Activated T-cell treated with anti-CD3 and anti-CD28 coated beads, Interleukin-2, amount 50 U/mL, for 72 hours (primary cell): Measurements from ENCODE around the gene JAKMIP3. TPM values are rescaled to one million over a fixed set of nuclear protein-coding genes. Genes with fewer than 3 reads are reported as not detected.
A peak's percentile ranks its signal among the peaks of the same experiment; 100 is the strongest.

Experiments
- ATAC-seq, 2 donors: fragments of 150-1000 bp; cut with Tn5 transposase; replicated peaks in 1 of 2; 2 replicates each; pipeline ENCODE4 v1.10.0; 2021; ENCODE audit warnings: moderate library complexity in 2 of 2, mild to moderate bottlenecking in 1 of 2
- DNase-seq, 2 donors: peaks; one replicate each; pipeline ENCODE4 v3.0.0; 2021 to 2022; ENCODE audit warnings: mixed read lengths in 1 of 2
- H3K27ac Mint-ChIP-seq: one replicate; pipeline ENCODE4 v1.8.0; 2022; ENCODE audit warnings: mild to moderate bottlenecking, moderate library complexity, mixed read lengths
- H3K27me3 Mint-ChIP-seq: one replicate; pipeline ENCODE4 v1.8.0; 2022; ENCODE audit warnings: low read depth, mixed read lengths
- H3K36me3 Mint-ChIP-seq, 2 donors: one replicate each; pipeline ENCODE4 v1.8.0; 2022; ENCODE audit warnings: mixed read lengths in 2 of 2, mild to moderate bottlenecking in 1 of 2; ENCODE audit not compliant: insufficient read depth in 2 of 2
- H3K4me1 Mint-ChIP-seq: one replicate; pipeline ENCODE4 v1.8.0; 2022; ENCODE audit warnings: low read depth, mixed read lengths
- H3K4me3 Mint-ChIP-seq, 2 donors: one replicate each; pipeline ENCODE4 v1.8.0; 2022; ENCODE audit warnings: mild to moderate bottlenecking in 2 of 2, mixed read lengths in 2 of 2, moderate library complexity in 2 of 2
- H3K9me3 Mint-ChIP-seq, 2 donors: one replicate each; pipeline ENCODE4 v1.8.0; 2022; ENCODE audit warnings: mixed read lengths in 2 of 2
- total RNA-seq, 2 donors: library from RNA; stranded (reverse); gene quantifications; one replicate each; pipeline ENCODE4 v1.2.3, GENCODE V29; 2022

The JAKMIP3 gene
- total RNA-seq: 1 to 10 TPM; 2.7 to 6.6 TPM

GRCh38 chr10:132065491-132066105, at the start of gene JAKMIP3:
TSS of gene JAKMIP3 (plus strand) at chr10:132065946. CDS start at chr10:132104809, 38,863 bp downstream.
- peak within 1 kb of the TSS; percentile 64 to 70 for H3K4me3 Mint-ChIP-seq
- H3K4me1 Mint-ChIP-seq: peaks cover 11% of the 10 kb centered on the region
- H3K36me3 Mint-ChIP-seq: no peaks in the 10 kb centered on the region
- H3K9me3 Mint-ChIP-seq: no peaks in the 10 kb centered on the region
- peaks cover 24% of the 10 kb centered on the region for H3K27me3 Mint-ChIP-seq
- no peak within 1 kb of the TSS for H3K27ac Mint-ChIP-seq
- no peak for ATAC-seq
- no peak for DNase-seq

- Mint-ChIP-seq H3K4me1 (no peaks in the 10 kb centered on the region), H3K9me3 (no peaks in the 10 kb centered on the region), H3K36me3 (no peaks in the 10 kb centered on the region), H3K27me3 (no peaks in the 10 kb centered on the region), H3K27ac (no peak overlapping the region), H3K4me3 (no peak overlapping the region)
- no peak for ATAC-seq
- DNase-seq: no peak
Measured at GRCh38 chr10:132016514-132016913, 49.2 kb upstream of the JAKMIP3 start.

- H3K4me3 Mint-ChIP-seq: no peak overlapping the region
- no peaks in the 10 kb centered on the region for H3K9me3 Mint-ChIP-seq
- peaks cover 8% of the 10 kb centered on the region for H3K27me3 Mint-ChIP-seq
- ATAC-seq: no peak
- no peak overlapping the region for H3K27ac Mint-ChIP-seq
- H3K4me1 Mint-ChIP-seq: peaks cover 6% of the 10 kb centered on the region
- DNase-seq: no peak
- no peaks in the 10 kb centered on the region for H3K36me3 Mint-ChIP-seq
Measured at GRCh38 chr10:132018446-132018845, 47.3 kb upstream of the JAKMIP3 start.

GRCh38 chr10:132019366-132019765, 46.4 kb upstream of the JAKMIP3 start:
- Mint-ChIP-seq H3K36me3 (no peaks in the 10 kb centered on the region), H3K9me3 (no peaks in the 10 kb centered on the region), H3K27ac (no peak overlapping the region), H3K4me1 (peaks cover 8% of the 10 kb centered on the region), H3K4me3 (no peak overlapping the region), H3K27me3 (peaks cover 13% of the 10 kb centered on the region)
- no peak for DNase-seq
- no peak for ATAC-seq

GRCh38 chr10:132020456-132020855, 45.3 kb upstream of the JAKMIP3 start:
- Mint-ChIP-seq H3K9me3 (no peaks in the 10 kb centered on the region), H3K27ac (no peak overlapping the region), H3K36me3 (no peaks in the 10 kb centered on the region), H3K4me1 (peaks cover 8% of the 10 kb centered on the region), H3K4me3 (no peak overlapping the region), H3K27me3 (peaks cover 20% of the 10 kb centered on the region)
- DNase-seq: no peak
- no peak for ATAC-seq

- H3K4me3 Mint-ChIP-seq: no peak overlapping the region
- peaks cover 20% of the 10 kb centered on the region for H3K27me3 Mint-ChIP-seq
- no peak for DNase-seq
- no peak for ATAC-seq
- H3K9me3 Mint-ChIP-seq: no peaks in the 10 kb centered on the region
- H3K27ac Mint-ChIP-seq: no peak overlapping the region
- peaks cover 8% of the 10 kb centered on the region for H3K4me1 Mint-ChIP-seq
- no peaks in the 10 kb centered on the region for H3K36me3 Mint-ChIP-seq
Measured at GRCh38 chr10:132021046-132021445, 44.7 kb upstream of the JAKMIP3 start.

- ATAC-seq (no peak), DNase-seq (no peak)
- Mint-ChIP-seq H3K4me3 (no peak overlapping the region), H3K27me3 (peaks cover 20% of the 10 kb centered on the region), H3K27ac (no peak overlapping the region), H3K36me3 (no peaks in the 10 kb centered on the region), H3K4me1 (peaks cover 8% of the 10 kb centered on the region), H3K9me3 (no peaks in the 10 kb centered on the region)
Measured at GRCh38 chr10:132021504-132022143, 44.1 kb upstream of the JAKMIP3 start.

- H3K27me3 Mint-ChIP-seq: peaks cover 26% of the 10 kb centered on the region
- ATAC-seq (no peak), DNase-seq (no peak)
- no peak overlapping the region for H3K4me3 Mint-ChIP-seq
- H3K4me1 Mint-ChIP-seq: peaks cover 8% of the 10 kb centered on the region
- H3K9me3 Mint-ChIP-seq: no peaks in the 10 kb centered on the region
- no peaks in the 10 kb centered on the region for H3K36me3 Mint-ChIP-seq
- H3K27ac Mint-ChIP-seq: no peak overlapping the region
Measured at GRCh38 chr10:132022241-132022640, 43.5 kb upstream of the JAKMIP3 start.

- Mint-ChIP-seq H3K9me3 (no peaks in the 10 kb centered on the region), H3K4me3 (peak overlapping the region; percentile 36 to 42), H3K27ac (no peak overlapping the region), H3K4me1 (peaks cover 8% of the 10 kb centered on the region), H3K27me3 (peaks cover 35% of the 10 kb centered on the region), H3K36me3 (no peaks in the 10 kb centered on the region)
- DNase-seq: peak; percentile 79 to 84
- peak; percentile 76 for ATAC-seq
Measured at GRCh38 chr10:132023092-132023811, 42.5 kb upstream of the JAKMIP3 start.

GRCh38 chr10:132027423-132027983, 38.2 kb upstream of the JAKMIP3 start:
- ATAC-seq (no peak), DNase-seq (no peak)
- no peaks in the 10 kb centered on the region for H3K36me3 Mint-ChIP-seq
- no peaks in the 10 kb centered on the region for H3K9me3 Mint-ChIP-seq
- H3K27me3 Mint-ChIP-seq: peaks cover 57% of the 10 kb centered on the region
- H3K4me1 Mint-ChIP-seq: peaks cover 8% of the 10 kb centered on the region
- H3K4me3 Mint-ChIP-seq: no peak overlapping the region
- no peak overlapping the region for H3K27ac Mint-ChIP-seq

GRCh38 chr10:132028706-132029105, 37.0 kb upstream of the JAKMIP3 start:
- ATAC-seq: no peak
- Mint-ChIP-seq H3K4me3 (no peak overlapping the region), H3K36me3 (no peaks in the 10 kb centered on the region), H3K27me3 (peaks cover 60% of the 10 kb centered on the region), H3K9me3 (no peaks in the 10 kb centered on the region), H3K27ac (no peak overlapping the region), H3K4me1 (no peaks in the 10 kb centered on the region)
- DNase-seq: no peak

GRCh38 chr10:132030898-132031463, 34.8 kb upstream of the JAKMIP3 start:
- ATAC-seq (no peak), DNase-seq (no peak)
- no peaks in the 10 kb centered on the region for H3K36me3 Mint-ChIP-seq
- H3K9me3 Mint-ChIP-seq: no peaks in the 10 kb centered on the region
- H3K27me3 Mint-ChIP-seq: peaks cover 65% of the 10 kb centered on the region
- H3K27ac Mint-ChIP-seq: no peak overlapping the region
- H3K4me3 Mint-ChIP-seq: no peak overlapping the region
- no peaks in the 10 kb centered on the region for H3K4me1 Mint-ChIP-seq

GRCh38 chr10:132033632-132034031, 32.1 kb upstream of the JAKMIP3 start:
- DNase-seq (no peak), ATAC-seq (no peak)
- Mint-ChIP-seq H3K27me3 (peaks cover 63% of the 10 kb centered on the region), H3K9me3 (no peaks in the 10 kb centered on the region), H3K4me3 (no peak overlapping the region), H3K27ac (no peak overlapping the region), H3K4me1 (peaks cover 6% of the 10 kb centered on the region), H3K36me3 (no peaks in the 10 kb centered on the region)
